ENCODE data around the gene ZNF385D. TPM values are rescaled to one million over a fixed set of nuclear protein-coding genes. Genes with fewer than 3 reads are reported as not detected.
A peak's percentile ranks its signal among the peaks of the same experiment; 100 is the strongest.

Gene ZNF385D, protein sequence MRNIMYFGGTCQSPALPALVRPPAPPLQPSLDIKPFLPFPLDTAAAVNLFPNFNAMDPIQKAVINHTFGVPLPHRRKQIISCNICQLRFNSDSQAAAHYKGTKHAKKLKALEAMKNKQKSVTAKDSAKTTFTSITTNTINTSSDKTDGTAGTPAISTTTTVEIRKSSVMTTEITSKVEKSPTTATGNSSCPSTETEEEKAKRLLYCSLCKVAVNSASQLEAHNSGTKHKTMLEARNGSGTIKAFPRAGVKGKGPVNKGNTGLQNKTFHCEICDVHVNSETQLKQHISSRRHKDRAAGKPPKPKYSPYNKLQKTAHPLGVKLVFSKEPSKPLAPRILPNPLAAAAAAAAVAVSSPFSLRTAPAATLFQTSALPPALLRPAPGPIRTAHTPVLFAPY
- total RNA-seq, result 5.4 TPM

DNA sequence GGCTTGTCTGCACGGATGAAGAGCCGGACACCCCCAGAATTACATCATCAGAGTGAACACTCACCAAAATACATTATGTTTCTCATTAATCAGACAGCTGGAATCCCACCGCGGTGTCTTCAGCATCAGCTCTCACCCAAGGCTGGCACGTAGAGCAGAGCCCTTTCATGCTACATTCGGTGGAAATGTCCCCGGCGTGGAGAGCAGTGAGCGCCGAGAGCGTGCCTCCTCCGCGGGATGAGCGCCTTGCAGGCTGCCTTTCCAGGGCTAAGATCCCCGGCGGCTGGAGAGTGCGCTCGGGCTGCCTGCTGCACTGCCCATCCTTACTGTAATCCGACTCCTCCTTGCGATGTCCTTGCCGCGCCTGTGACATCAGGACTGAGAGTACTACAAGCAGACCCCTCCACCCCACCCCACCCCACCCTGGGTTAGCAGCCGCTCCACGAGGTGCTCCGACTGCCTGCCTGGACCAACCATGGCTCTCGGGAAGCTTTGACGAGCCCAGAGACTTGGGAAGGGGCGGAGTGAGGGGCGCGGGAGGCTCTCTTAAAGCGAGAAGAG is at the start of gene ZNF385D:
Gene ZNF385D (minus strand): TSS at position 380 of the 561 bp plus-strand sequence. CDS start 294 bp downstream, at position 86.
- DNase-seq, result peak; percentile 86

DNA sequence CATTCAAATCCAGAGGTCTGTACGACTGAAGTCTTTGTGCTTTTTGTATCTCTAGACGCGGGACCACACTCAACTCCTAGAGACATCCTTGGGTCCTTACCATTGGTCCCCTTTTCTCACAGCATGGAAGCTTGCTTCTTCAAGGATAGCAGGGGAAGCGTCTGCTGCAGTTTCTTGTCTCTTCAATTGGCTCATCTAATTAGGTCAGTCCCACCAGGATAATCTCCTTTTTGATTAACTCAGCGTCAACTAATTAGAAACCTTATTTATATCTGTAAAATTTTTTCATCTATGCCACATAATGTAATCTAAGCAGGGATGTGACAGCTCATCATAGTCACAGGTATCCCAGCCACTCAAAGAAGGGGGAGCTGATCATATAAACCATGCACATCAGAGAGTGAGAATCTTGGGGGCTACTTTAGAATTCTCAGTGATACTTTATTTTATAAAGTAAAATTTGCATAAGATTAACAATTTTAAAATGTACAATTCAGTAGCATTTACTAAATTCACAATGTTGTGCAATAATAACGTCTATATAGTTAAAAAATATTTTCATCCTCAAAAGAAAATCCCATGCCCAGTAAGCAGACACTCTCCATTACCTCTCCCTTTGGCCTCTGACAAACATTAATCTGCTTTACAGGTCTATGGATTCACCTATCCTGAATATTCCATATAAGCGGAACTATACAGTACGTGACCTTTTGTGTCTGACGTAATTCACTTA is 47.5 kb upstream of the ZNF385D start:
- DNase-seq, result no peak

GRCh38 chr3:21795921-21796320 is 44.9 kb upstream of the ZNF385D start:
- peak; percentile 21 for DNase-seq

GRCh38 chr3:21795152-21795837 is 44.3 kb upstream of the ZNF385D start:
- peak; percentile 79 for DNase-seq

GRCh38 chr3:21794291-21794690 is 43.3 kb upstream of the ZNF385D start:
- no peak for DNase-seq

GRCh38 chr3:21792176-21792575 is 41.2 kb upstream of the ZNF385D start:
- DNase-seq, result no peak

DNA sequence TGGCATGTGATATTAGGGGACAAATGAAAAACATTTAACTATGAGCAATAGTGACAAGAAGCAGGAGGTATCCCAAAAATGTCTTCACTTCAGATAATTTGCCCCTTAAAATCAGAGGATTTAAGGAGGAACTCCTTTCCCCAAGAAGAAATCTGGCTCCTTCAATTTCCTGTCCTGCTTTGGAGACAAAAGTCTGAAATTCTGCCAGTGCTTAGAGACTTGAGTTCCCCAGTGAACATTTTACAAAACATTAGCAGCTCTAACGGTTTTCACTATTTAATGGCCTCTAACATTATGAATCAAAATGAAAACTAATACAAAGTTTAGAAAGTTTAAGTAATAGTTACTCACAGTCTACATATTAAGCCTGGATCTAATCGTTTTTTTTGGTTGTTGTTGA is 40.3 kb upstream of the ZNF385D start:
- no peak for DNase-seq

DNA sequence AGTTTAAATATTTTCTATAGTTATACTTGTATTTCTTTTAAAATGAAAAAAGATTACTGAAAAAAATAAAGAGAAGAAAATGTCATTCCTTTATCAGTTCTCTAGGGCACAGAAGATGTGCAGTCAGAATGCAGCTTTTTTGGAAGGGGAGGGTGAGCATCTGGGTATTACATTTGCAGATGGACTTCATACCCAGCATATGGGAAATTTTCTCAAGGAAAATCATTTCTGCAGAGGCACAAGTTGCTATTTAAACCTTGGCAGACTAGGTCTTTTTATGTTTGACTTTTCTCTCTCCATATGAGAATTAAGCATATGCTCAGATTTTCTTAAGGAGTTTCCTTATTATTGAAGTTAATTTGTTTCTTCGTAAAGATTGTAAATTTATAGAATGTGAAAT is 39.5 kb upstream of the ZNF385D start:
- no peak for DNase-seq

DNA sequence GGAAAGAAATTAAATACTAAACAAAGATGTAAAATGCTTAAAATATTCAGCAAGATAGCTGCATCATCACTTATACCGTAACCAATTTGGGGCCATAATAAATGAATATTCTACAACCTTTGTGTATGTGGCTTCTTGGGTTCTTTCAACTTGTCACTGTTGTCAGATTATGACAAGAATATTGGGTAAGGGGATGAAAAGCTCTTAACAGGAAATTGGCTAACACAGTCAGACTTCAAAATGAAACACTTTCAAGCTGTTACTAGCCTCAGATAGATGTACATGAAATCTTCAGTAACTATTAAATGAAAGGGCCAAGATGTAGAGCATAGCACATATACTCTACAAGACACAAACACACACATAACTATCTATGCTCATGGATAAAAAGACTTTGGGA is 38.7 kb upstream of the ZNF385D start:
- DNase-seq, result no peak

GRCh38 chr3:21786438-21786797 is 35.4 kb upstream of the ZNF385D start:
- no peak for DNase-seq

DNA sequence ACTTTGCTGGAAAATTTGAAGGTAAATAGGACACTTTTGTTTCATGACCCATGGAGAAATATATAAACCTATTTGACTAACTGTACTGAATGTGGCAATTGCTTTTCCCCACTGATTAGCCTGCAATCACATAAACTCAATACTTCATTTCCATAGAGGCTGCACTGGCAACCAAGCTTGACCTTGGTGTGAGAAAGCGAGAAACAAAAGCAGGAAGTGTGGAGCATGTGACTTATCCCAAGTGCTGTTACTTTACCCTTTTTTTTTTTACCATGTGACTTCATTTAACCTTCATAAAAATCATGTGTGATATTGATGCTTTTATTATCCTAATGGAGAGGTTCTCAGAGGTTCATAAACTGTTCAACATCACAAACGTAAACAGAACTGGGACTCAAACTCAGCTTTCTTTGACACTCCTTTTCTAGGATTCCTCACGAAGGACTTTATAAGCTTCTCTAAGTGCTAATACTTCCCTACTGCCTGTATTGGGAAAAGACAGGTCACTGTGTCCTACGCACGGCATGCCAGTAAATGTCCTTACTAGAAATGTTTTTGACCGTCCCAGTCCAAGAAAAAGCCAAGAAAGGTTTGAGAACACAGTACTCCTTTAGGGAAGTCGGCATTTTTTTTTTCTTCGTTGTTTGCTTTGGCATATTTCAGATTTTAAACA is 34.9 kb upstream of the ZNF385D start:
- DNase-seq, result no peak

DNA sequence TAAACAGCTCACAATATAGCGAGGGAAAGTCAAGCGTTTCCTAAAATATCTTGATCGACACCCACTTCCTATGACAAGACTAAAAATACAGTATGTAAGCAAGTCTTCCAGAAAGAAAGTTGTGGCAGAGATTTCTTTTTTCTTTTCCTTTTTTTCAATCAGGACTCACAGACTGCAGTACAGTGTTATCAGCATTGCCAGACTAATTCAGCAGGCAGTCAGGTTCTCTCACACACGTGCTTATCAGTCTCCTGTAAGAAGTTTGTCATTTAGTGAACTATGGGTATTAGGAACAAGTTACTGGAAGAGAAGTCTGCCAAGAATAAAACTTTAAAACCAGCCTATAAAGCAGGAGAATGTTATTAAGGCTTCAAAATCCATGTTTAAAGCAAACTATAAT is 32.8 kb upstream of the ZNF385D start:
- no peak for DNase-seq

DNA sequence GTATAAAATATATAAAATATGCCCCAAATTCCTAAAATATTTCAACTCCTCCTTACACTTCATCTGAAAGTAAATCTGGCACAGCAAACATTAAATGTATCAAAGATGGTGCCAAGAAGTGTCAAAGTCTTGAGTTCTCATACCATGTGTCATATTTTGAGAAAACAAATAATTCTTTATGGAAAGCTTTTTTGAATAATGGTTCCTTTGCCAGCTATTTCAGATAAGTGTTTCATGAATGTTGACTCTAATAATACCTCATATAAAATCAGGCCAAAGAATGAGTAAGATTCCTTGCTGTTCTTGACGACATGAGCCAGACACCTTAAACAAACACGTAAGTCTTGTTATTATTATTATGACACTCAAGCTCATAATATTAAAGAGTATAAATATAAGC is 30.3 kb upstream of the ZNF385D start:
- DNase-seq, result no peak

- no peak for DNase-seq
Measured at GRCh38 chr3:21779909-21780308, 28.9 kb upstream of the ZNF385D start.

DNA sequence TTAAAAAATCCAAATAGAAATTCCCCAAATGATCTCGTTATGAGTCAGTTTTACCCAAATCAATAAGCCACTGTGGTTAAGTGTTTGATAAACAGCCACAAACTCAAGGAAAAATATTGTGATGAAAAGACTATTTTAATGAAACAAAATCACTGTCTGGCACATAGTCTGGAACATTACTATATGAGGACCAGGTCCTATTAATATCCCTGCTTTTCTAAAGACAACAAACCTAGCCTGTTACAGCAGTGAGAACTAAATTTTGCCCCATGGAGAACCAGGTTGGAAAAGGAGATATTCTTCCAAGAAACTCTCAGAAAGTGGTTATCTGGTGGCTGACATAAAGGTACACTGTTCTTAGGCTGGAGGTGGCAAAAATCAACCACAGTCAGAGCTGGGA is 27.7 kb upstream of the ZNF385D start:
- no peak for DNase-seq

DNA sequence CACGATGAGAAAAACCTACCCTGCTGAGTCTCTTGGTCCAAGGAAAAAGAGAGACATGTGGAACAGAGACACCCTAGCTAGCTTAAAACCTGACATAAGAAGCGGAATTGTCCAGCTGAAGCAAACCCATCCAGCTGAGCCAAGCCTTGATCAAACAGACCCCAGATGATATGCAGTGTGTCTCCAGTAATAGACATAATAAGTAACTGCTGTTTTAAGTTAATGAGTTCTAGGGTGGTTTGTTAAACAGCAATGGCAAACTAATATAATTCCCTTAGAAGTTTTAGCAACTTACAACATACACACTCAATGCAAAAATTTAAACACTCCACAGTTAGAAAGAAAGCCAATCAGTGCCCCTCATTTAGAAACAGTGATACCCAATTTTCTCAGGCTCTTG is 26.8 kb upstream of the ZNF385D start:
- DNase-seq, result no peak

- DNase-seq, result no peak
Measured at GRCh38 chr3:21766002-21766401, 15.0 kb upstream of the ZNF385D start.

DNA sequence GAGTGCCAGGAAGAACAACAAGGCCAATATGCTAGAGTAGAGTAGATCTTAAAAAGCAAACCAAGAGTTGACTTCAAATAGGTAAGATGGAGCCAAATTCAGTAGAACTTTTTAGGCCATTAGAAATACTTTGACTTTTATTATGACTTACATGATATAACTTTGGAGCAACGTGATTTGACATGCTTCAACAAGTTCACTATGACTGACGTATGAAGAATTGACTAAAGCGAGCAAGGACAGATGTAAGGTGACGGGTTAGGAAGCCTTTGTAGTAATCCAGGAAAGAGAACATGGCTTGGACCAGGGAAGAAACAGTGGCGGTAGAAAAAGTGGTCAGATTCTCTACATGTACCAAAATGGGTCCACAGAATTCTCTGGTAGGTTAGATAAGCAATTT is 4.9 kb upstream of the ZNF385D start:
- no peak for DNase-seq

- peak; percentile 63 for DNase-seq
Measured at GRCh38 chr3:21754839-21755238, 3.8 kb upstream of the ZNF385D start.

- peak; percentile 65 for DNase-seq
Measured at GRCh38 chr3:21752749-21753347, 1.8 kb upstream of the ZNF385D start.

DNA sequence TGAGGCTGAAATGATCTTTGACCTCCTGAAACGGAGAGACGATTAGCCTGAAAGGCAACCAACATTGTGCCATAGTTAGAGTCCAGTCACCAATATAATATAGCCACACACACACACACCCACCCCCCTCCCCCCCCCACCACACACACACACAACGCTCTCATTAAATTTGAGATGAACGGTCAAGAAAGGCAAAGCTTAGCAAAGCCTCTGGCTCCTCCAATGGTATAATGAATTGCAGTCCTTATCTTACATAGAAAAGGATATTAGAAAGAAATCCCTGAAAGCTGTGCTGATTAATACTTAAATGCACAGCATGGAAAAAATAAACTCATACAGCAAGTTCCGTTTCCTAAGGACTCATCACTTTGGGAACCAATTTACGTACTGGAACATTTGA is 876 bp upstream of the ZNF385D start:
- DNase-seq, result peak; percentile 3
